Osteocyte (in vitro differentiated cells): ENCODE results near the gene BSN. TPM values are rescaled to one million over a fixed set of nuclear protein-coding genes. Genes with fewer than 3 reads are reported as not detected.
A peak's percentile ranks its signal among the peaks of the same experiment; 100 is the strongest.

Experiments used
- DNase-seq: peaks from one replicate; pipeline ENCODE4 v3.0.0; 2021; ENCODE audit warnings: mixed read lengths; ENCODE audit not compliant: unreplicated experiment; ENCODE audit errors: extremely low spot score
- H3K27ac Mint-ChIP-seq: one replicate; pipeline ENCODE4 v1.8.0; 2021; ENCODE audit warnings: mild to moderate bottlenecking, mixed read lengths; ENCODE audit not compliant: unreplicated experiment
- H3K27me3 Mint-ChIP-seq: one replicate; pipeline ENCODE4 v1.8.0; 2021; ENCODE audit warnings: mixed read lengths; ENCODE audit not compliant: unreplicated experiment
- H3K36me3 Mint-ChIP-seq: one replicate; pipeline ENCODE4 v1.8.0; 2021; ENCODE audit warnings: mixed read lengths; ENCODE audit not compliant: unreplicated experiment
- H3K4me1 Mint-ChIP-seq: one replicate; pipeline ENCODE4 v1.8.0; 2021; ENCODE audit warnings: mixed read lengths; ENCODE audit not compliant: unreplicated experiment
- H3K4me3 Mint-ChIP-seq: one replicate; pipeline ENCODE4 v1.8.0; 2021; ENCODE audit warnings: mild to moderate bottlenecking, moderate library complexity, mixed read lengths; ENCODE audit not compliant: unreplicated experiment
- H3K9me3 Mint-ChIP-seq: one replicate; pipeline ENCODE4 v1.8.0; 2021; ENCODE audit warnings: mixed read lengths; ENCODE audit not compliant: unreplicated experiment
- CTCF ChIP-seq: fragments of 200-600 bp; sonication (generic); IDR thresholded peaks from 2 replicates; pipeline ENCODE4 v1.5.0; 2021; ENCODE audit warnings: antibody characterized with exemption, mild to moderate bottlenecking, moderate library complexity
- total RNA-seq: library from RNA; stranded (reverse); gene quantifications from 2 replicates; pipeline ENCODE4 v1.2.1, GENCODE V29; 2021

BSN gene
- total RNA-seq, 1 donor from 2014 or later: 0.64 TPM

GRCh38 chr3:49717211-49717958 is 163.1 kb downstream of the BSN start:
- no peak overlapping the region for H3K27ac Mint-ChIP-seq
- no peaks in the 10 kb centered on the region for H3K27me3 Mint-ChIP-seq
- peaks cover 16% of the 10 kb centered on the region for H3K4me1 Mint-ChIP-seq
- H3K9me3 Mint-ChIP-seq: no peaks in the 10 kb centered on the region
- no peak for DNase-seq
- TF ChIP-seq CTCF: no peak
- H3K4me3 Mint-ChIP-seq: no peak overlapping the region
- peaks cover 6% of the 10 kb centered on the region for H3K36me3 Mint-ChIP-seq

GRCh38 chr3:49717959-49718857 is 163.9 kb downstream of the BSN start:
- no peak for TF ChIP-seq CTCF
- H3K9me3 Mint-ChIP-seq: no peaks in the 10 kb centered on the region
- no peaks in the 10 kb centered on the region for H3K27me3 Mint-ChIP-seq
- H3K4me1 Mint-ChIP-seq: peaks cover 21% of the 10 kb centered on the region
- H3K27ac Mint-ChIP-seq: no peak overlapping the region
- peak overlapping the region; percentile 79 for H3K4me3 Mint-ChIP-seq
- no peak for DNase-seq
- peaks cover 6% of the 10 kb centered on the region for H3K36me3 Mint-ChIP-seq

DNA sequence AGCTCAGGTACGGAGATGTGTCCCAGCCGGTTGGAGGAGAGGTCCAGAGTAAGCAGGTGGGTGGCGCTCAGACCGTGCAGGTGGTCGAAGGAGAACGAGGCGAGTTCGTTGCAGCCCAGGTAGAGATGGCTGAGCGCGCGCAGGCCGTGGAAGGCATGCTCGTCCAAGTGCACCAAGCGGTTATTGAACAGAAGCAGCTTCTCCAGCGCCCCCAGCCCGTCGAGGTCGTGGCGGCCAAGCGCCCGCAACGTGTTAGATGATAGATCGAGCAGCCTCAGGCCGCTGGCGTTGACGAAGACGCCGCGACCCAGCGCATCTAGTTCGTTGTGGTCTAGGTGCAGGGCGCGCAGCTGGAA is 164.6 kb downstream of the BSN start:
- Mint-ChIP-seq H3K4me3 (peak overlapping the region; percentile 79), H3K36me3 (peaks cover 6% of the 10 kb centered on the region), H3K9me3 (no peaks in the 10 kb centered on the region), H3K4me1 (peaks cover 21% of the 10 kb centered on the region), H3K27ac (no peak overlapping the region), H3K27me3 (no peaks in the 10 kb centered on the region)
- no peak for DNase-seq
- no peak for TF ChIP-seq CTCF

GRCh38 chr3:49719214-49719884 is 165.1 kb downstream of the BSN start, which contains the start of gene AMIGO3:
Gene AMIGO3, minus strand, starts transcription at chr3:49719684. Its CDS starts 219 bp downstream, at chr3:49719465.
- peak; percentile 97 for DNase-seq
- H3K4me3 Mint-ChIP-seq: peak within 1 kb of the TSS; percentile 79
- H3K4me1 Mint-ChIP-seq: peaks cover 24% of the 10 kb centered on the region
- H3K27ac Mint-ChIP-seq: peak within 1 kb of the TSS; percentile 90
- H3K9me3 Mint-ChIP-seq: no peaks in the 10 kb centered on the region
- peak; percentile 69 for TF ChIP-seq CTCF
- H3K27me3 Mint-ChIP-seq: no peaks in the 10 kb centered on the region
- peaks cover 6% of the 10 kb centered on the region for H3K36me3 Mint-ChIP-seq

Other genes starting within 250 kb of the BSN start
- gene USP4, start 214.4 kb upstream of the BSN start, total RNA-seq: 42.9 and 44.3 TPM in 2 replicates
- 91.6 and 98.9 TPM in 2 replicates for gene GPX1, start 196.1 kb upstream of the BSN start, total RNA-seq
- gene RHOA, start 142.5 kb upstream of the BSN start, total RNA-seq: 574 and 607 TPM in 2 replicates
- gene TCTA, start 142.1 kb upstream of the BSN start, total RNA-seq: 34.7 and 36.4 TPM in 2 replicates
- gene AMT, start 132.0 kb upstream of the BSN start, total RNA-seq: 8.0 and 9.4 TPM in 2 replicates
- 31.4 and 34.4 TPM in 2 replicates for gene NICN1, start 125.2 kb upstream of the BSN start, total RNA-seq
- 136 and 143 TPM in 2 replicates for gene DAG1, start 84.2 kb upstream of the BSN start, total RNA-seq
- gene APEH, start 119.9 kb downstream of the BSN start, total RNA-seq: 98.5 and 105 TPM in 2 replicates
- 35.9 and 38.3 TPM in 2 replicates for gene MST1, start 135.0 kb downstream of the BSN start, total RNA-seq
- gene RNF123, start 135.1 kb downstream of the BSN start, total RNA-seq: 50.9 and 61.0 TPM in 2 replicates
- not detected in 2 replicates for gene AMIGO3, start 165.2 kb downstream of the BSN start, total RNA-seq
- gene GMPPB, start 169.5 kb downstream of the BSN start, total RNA-seq: 27.3 and 27.5 TPM in 2 replicates
- gene IP6K1, start 232.1 kb downstream of the BSN start, total RNA-seq: 60.1 and 66.9 TPM in 2 replicates
- gene CDHR4, start 245.4 kb downstream of the BSN start, total RNA-seq: not detected in 2 replicates
- 5.1 and 5.2 TPM in 2 replicates for gene INKA1, start 248.8 kb downstream of the BSN start, total RNA-seq